ENCODE data around the gene REV3L.

Gene REV3L

DNA sequence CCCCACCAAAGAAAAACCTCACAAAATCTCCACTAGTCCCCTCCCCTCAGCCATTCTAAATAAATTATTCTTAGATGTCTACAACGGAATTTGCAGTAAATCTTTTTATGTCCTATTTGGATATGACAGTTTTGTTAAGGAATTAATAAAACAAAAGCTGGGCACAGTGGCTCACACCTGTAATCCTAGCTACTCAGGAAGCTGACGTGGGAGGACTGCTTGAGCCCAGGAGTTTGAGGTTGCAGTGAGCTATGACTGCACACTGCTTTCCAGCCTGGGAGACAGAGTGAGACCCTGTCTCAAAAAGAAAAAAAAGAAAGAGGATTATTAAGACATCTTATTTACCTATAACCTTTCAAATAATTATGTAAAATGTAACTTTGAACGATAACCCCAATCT lies 230.3 kb downstream of the REV3L start:
- DNase-seq = no peak

DNA sequence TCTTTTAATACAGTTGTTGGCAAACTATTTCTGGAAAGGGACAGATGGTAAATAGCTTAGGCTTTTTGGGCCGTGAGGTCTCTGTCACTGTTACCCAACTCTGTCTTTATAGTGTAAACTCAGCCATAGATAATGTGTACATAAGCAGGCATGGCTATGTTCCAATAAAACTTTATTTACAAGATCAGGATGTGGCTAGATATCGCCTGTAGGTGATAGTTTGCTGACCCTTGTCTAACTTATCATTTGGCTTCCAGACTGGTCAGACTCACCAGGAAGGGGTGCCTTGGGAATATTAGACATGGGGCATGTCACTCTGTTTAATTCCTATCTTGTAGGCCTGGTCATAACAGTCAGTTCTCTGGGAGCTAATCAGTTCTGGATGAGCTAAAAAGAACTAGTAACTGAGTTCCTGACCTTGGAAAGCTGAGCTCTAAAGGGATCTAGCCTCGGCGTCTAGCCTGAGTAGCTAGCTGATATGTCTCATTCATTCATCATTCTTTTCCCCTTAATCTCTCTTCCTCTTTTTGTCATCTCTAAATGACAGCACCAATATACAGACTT lies 232.1 kb downstream of the REV3L start:
- no peak for DNase-seq
